Chondrocyte (in vitro differentiated cells): Measurements from ENCODE around the gene LLGL2. TPM values are rescaled to one million over a fixed set of nuclear protein-coding genes. Genes with fewer than 3 reads are reported as not detected.
"Not testable (repeated sequence)": the region's sequence is repeated elsewhere in the genome, so short reads cannot be mapped to it uniquely, and the experiment has no call there.

Experiments used
- DNase-seq: peaks from one replicate; pipeline ENCODE4 v3.0.0; 2021; ENCODE audit warnings: mixed read lengths, low spot score
- H3K27ac Mint-ChIP-seq: one replicate; pipeline ENCODE4 v1.8.0; 2021; ENCODE audit warnings: mild to moderate bottlenecking, moderate library complexity, mixed read lengths; ENCODE audit not compliant: unreplicated experiment
- H3K27me3 Mint-ChIP-seq: 2 replicates; pipeline ENCODE4 v1.8.0; 2021; ENCODE audit warnings: low read depth, mixed read lengths
- H3K36me3 Mint-ChIP-seq: 2 replicates; pipeline ENCODE4 v1.8.0; 2021; ENCODE audit warnings: low read depth, mixed read lengths
- H3K4me1 Mint-ChIP-seq: 2 replicates; pipeline ENCODE4 v1.8.0; 2021; ENCODE audit warnings: low read depth, mild to moderate bottlenecking, mixed read lengths
- H3K4me3 Mint-ChIP-seq: one replicate; pipeline ENCODE4 v1.8.0; 2021; ENCODE audit warnings: mild to moderate bottlenecking, moderate library complexity, mixed read lengths; ENCODE audit not compliant: unreplicated experiment
- H3K9me3 Mint-ChIP-seq: 2 replicates; pipeline ENCODE4 v1.8.0; 2021; ENCODE audit warnings: low read depth, mixed read lengths
- CTCF ChIP-seq: fragments of 200-600 bp; sonication (generic); IDR thresholded peaks from 2 replicates; pipeline ENCODE4 v1.5.0; 2021; ENCODE audit warnings: antibody characterized with exemption, mild to moderate bottlenecking, moderate library complexity
- long read RNA-seq: library from polyadenylated mRNA; stranded (forward); transcript quantifications from one replicate; pipeline ENCODE4 v2.0.0, GENCODE V29; 2021
- total RNA-seq: library from RNA; stranded (reverse); gene quantifications from 3 replicates; pipeline ENCODE4 v1.2.1, GENCODE V29; 2021

The LLGL2 gene
- total RNA-seq: 1.4 to 1.8 TPM (median 1.5 TPM) in 3 replicates
- long read RNA-seq, partial matches to known transcripts: 1 of 7 reads
- long read RNA-seq, other reads (novel, unspliced or antisense): 1 of 7 reads

DNA sequence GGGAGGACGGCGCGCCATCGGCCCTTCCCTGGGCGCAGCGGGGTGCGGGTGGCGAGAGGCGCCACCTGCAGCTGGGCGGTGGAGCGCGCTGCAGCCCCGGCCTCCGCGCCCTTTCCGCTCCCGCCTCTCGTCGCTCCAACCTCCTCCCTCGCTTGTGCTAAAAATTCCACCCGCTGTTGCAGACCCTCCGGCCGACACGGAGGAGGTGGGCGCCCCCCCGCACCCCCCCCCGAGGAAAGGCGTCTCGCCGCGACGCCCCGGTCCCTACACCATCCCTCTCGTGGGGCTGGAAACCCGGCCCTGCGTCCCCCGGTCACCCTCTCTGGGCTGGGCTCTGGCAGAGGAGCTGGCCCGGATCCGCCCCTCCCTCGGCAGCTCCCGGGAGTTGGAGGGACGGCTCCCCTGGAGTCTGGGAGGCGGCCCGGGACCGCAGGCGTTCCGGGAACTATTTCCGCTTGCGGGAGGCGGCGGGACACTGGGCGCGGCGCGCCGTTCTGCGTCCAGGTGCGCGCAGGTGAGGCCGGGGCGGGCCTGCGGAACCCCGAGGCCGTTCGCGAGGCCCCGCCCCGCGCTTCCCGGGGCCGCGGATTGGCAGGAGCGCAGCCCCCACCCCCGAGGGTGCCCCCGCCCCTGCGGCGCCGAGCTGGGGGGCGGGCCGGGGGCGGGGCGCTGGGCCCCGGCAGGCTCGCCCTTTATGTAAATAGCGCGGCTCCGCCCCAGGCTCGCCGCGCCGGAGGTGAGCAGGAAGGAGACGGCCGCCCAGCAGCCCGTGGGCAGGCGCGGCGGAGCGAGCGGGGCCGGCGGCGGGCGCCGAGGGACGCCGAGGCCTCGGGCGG, at the start of gene LLGL2:
TSS of gene LLGL2 (plus strand) at position 728 of the 836 bp plus-strand sequence. CDS start 17,730 bp downstream, outside the sequence.
- Mint-ChIP-seq H3K27me3 (peaks cover 2% of the 10 kb centered on the region), H3K27ac (no peak within 1 kb of the TSS), H3K36me3 (no peaks in the 10 kb centered on the region), H3K9me3 (no peaks in the 10 kb centered on the region), H3K4me1 (peaks cover 4% of the 10 kb centered on the region), H3K4me3 (peak within 1 kb of the TSS; percentile 55)
- DNase-seq: no peak
- peak; percentile 74 for TF ChIP-seq CTCF

GRCh38 chr17:75475851-75476250, 49.6 kb upstream of the LLGL2 start:
- H3K27me3 Mint-ChIP-seq: no peaks in the 10 kb centered on the region
- no peaks in the 10 kb centered on the region for H3K9me3 Mint-ChIP-seq
- no peak for DNase-seq
- peaks cover 34% of the 10 kb centered on the region for H3K4me1 Mint-ChIP-seq
- peak overlapping the region; percentile 79 for H3K27ac Mint-ChIP-seq
- peak overlapping the region; percentile 45 for H3K4me3 Mint-ChIP-seq
- peaks cover 8% of the 10 kb centered on the region for H3K36me3 Mint-ChIP-seq
- no peak for TF ChIP-seq CTCF

- no peak for TF ChIP-seq CTCF
- peaks cover 8% of the 10 kb centered on the region for H3K36me3 Mint-ChIP-seq
- peak overlapping the region; percentile 79 for H3K27ac Mint-ChIP-seq
- no peaks in the 10 kb centered on the region for H3K9me3 Mint-ChIP-seq
- H3K27me3 Mint-ChIP-seq: no peaks in the 10 kb centered on the region
- no peak for DNase-seq
- H3K4me3 Mint-ChIP-seq: peak overlapping the region; percentile 45
- peaks cover 34% of the 10 kb centered on the region for H3K4me1 Mint-ChIP-seq
These were observed 49.2 kb upstream of the LLGL2 start for GRCh38 chr17:75476271-75476671.

DNA sequence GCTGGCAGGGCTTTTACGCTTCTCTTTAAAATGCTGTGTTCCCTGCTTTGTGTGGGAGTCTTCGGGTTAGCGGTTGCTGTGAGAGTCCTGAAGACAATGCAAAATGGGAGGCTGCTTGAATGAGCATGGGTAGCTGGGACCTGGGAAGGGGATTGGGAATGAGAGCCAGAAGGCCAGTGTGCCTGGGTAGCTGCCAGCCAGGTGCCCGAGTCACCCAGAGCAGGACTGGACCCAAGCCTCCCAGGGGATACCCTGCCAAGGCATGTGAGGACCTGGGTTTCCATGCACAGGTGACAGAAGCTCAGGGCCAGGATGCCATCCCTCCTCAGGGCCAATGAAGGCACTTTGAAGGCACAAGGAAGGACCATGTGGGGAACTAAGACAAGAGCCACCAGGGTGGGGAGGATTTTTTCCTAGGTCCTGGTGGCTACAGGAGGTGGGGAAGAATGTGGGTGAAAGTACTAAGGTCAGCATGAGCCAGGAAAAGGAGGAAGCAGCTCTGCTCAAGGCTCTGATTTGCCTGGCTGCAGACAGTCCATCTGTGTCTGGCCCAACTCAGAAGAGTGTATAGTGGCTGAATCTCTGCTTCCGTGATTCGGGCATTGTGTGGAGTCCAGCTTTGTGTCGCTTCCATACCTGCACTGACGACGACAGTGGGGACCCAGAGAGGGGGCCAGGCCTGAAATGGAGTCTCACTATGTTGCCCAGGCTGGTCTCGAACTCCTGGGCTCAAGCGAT, 48.6 kb upstream of the LLGL2 start:
- peak overlapping the region; percentile 45 for H3K4me3 Mint-ChIP-seq
- no peak for DNase-seq
- peaks cover 6% of the 10 kb centered on the region for H3K36me3 Mint-ChIP-seq
- H3K4me1 Mint-ChIP-seq: peaks cover 34% of the 10 kb centered on the region
- H3K9me3 Mint-ChIP-seq: no peaks in the 10 kb centered on the region
- TF ChIP-seq CTCF: no peak
- H3K27ac Mint-ChIP-seq: peak overlapping the region; percentile 79
- no peaks in the 10 kb centered on the region for H3K27me3 Mint-ChIP-seq

DNA sequence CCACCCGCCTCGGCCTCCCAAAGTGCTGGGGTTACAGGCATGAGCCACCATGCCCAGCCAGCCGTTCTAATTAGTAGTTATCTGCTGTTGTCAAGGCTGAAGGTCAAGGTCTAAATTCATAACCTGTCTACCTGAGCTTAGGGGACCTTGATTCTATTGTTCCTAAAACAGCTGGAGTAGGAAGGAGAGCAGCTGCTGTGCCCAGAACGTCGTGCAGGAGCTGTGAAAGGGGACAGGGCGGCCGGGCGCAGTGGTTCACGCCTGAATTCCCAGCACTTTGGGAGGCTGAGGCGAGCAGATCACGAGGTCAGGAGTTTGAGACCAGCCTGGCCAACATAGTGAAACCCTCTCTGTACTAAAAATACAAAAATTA, 48.0 kb upstream of the LLGL2 start:
- Mint-ChIP-seq H3K4me1 (peaks cover 34% of the 10 kb centered on the region), H3K27ac (peak overlapping the region; percentile 65)
- H3K4me3 Mint-ChIP-seq, H3K9me3 Mint-ChIP-seq, H3K27me3 Mint-ChIP-seq, H3K36me3 Mint-ChIP-seq, DNase-seq: not testable (repeated sequence)
